GM19468 (cell line): ENCODE measurements around the gene TTLL8.

Source experiments
- ATAC-seq: cut with Tn5 transposase; IDR thresholded peaks from one replicate; pipeline ENCODE4 v1.9.1; 2021; ENCODE audit warnings: mild to moderate bottlenecking, moderate library complexity, moderate number of reproducible peaks; ENCODE audit not compliant: unreplicated experiment; ENCODE audit errors: extremely low read depth

TTLL8 gene

DNA sequence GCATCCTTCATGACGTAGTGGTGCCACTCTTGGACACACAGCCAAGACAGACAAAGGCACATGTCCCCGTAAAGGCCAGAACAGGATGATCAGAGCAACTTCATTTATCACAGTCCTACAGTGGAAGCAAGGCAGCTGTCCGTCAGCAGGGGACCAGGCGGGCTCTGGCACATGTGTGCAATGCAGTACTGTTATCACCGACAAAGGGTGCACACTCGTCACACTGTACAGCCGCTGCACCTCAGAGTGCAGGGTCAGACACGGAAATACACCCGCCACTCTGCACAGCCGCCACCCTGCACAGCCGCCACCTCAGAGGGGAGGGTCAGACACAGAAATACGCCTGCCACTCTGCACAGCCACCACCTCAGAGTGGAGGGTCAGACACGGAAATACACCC, 32.1 kb downstream of the TTLL8 start:
- ATAC-seq = no peak

- ATAC-seq = no peak
Observed at GRCh38 chr22:50022171-50022819, 35.8 kb downstream of the TTLL8 start.

- ATAC-seq = no peak
Observed at GRCh38 chr22:50020606-50021005, 37.5 kb downstream of the TTLL8 start.

DNA sequence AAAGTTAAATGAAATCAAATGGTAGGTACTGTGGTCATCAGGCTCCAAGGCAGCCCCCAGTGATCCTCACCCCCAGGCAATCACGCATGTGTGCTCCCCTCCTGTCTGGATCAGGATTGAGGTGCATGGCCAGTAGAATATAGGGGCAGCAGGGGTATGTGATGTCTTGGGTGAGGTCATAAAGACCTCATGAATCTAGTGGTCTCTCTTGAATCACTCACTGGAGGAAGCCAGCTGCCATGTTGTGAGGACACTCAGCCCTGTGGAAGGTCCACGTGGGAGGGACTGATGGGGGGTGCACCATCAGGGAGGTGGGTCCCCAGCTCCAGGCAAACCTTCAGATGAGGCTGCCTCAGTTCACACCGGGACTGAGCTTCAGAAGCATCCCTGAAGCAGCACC, 38.8 kb downstream of the TTLL8 start:
- no peak for ATAC-seq

GRCh38 chr22:50018608-50019285, 39.4 kb downstream of the TTLL8 start:
- ATAC-seq = no peak

- no peak for ATAC-seq
Observed at GRCh38 chr22:50017701-50018224, 40.3 kb downstream of the TTLL8 start.

DNA sequence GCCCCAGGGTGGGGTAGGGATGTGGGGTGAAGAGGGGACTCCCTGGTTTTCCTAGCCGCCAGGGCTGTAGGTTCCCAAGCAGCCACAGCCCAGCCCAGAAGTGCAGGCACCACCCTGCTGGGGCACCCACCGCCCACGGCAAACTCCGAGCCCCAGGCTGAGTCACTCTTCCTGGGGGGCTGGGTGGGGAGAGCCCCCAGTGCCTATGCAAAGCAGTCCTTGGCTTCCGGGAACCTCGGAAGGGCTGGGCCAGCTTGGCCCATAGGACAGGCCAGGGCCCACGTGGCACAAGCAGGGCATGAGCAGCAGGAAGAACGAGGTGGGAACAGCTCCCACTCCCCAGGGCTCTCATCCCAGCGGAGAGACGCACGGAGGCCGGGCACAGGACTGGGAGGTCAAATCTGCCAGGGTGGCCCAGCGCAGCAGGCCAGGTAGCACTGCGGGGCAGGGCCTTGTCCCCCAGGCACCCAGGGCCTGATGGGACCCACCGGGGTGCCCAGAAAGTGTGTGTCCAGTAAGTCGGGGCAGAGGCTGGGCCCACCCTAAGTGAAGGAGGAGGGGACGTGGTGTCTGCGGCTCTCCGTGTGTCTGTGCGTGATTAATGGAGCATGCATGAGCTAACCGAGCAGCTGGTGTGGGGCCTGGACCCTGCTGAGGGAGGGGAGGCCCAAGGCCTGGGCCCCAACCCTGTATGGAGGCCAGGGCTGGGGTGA, 41.0 kb downstream of the TTLL8 start:
- ATAC-seq = no peak

DNA sequence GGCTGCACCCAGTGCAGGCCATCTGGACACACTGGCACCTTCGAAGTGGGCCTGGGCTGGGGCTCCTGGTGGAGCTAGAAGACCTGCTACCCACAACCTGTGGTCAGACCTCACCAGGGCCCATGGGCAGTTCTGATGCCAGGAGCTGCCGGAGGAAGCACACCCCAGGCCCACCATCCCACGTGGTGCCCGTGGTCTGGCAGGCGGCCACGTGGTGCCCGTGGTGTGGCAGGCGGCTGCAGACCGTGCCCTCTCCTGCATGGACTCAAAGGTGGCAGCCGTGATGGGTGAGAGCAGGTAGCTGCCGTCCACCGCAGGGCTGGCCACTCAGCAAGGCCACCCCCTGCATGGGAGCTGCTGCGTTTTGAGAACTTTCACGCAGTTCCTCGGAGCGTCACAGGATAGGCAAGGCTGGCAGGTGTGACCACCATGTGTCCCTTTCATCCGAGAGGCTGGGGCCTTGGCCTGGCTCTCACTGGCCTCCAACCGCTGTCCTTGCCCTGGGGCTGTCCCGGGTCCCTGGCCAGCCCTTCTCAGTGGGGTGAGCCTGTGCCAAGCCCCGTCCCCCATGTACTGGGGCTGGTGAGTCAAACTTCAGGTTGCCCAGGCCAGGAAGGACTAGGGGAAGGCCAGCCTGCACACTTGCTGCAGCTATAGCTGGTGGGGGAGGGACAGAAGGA, 41.6 kb downstream of the TTLL8 start:
- no peak for ATAC-seq

GRCh38 chr22:50015451-50016307, 42.4 kb downstream of the TTLL8 start:
- no peak for ATAC-seq

DNA sequence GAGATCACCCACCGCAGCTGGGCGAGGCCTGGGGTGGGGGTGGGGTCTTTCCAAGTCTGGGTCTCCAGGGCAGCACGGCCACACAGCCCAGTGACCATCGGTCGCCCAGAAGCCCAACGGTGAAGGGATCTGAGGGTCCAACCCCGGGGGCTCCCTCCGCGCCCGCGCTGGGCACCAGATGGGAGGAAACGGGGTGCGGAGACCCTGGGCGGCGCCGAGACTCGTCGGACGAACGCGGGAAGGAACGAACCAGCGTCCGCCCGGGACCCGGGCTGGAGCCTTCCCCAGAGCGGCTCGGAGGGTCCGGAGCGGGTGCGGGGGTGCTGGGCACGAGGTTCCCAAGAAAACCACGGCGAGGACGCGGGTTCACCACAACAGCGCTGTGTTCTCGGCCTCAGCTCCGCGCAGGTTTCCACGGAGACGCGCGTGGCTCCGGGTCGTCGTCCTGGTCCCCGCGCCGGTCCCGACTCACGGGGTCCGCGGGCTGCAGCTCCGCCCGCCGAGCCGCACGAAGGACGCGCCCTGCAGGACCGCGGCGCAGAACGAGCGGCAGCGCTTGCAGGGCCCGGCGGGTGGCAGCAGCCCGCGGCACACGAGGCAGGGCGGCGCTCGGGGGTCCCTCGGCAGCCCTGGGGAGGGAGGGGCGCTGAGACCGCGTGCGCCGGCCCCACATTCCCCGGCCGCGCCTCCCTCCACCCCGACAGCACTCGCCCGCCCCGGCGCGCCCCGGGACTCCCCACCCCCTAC, 43.3 kb downstream of the TTLL8 start:
- ATAC-seq = no peak

- ATAC-seq = no peak
Observed at GRCh38 chr22:50014053-50014501, 44.0 kb downstream of the TTLL8 start.

DNA sequence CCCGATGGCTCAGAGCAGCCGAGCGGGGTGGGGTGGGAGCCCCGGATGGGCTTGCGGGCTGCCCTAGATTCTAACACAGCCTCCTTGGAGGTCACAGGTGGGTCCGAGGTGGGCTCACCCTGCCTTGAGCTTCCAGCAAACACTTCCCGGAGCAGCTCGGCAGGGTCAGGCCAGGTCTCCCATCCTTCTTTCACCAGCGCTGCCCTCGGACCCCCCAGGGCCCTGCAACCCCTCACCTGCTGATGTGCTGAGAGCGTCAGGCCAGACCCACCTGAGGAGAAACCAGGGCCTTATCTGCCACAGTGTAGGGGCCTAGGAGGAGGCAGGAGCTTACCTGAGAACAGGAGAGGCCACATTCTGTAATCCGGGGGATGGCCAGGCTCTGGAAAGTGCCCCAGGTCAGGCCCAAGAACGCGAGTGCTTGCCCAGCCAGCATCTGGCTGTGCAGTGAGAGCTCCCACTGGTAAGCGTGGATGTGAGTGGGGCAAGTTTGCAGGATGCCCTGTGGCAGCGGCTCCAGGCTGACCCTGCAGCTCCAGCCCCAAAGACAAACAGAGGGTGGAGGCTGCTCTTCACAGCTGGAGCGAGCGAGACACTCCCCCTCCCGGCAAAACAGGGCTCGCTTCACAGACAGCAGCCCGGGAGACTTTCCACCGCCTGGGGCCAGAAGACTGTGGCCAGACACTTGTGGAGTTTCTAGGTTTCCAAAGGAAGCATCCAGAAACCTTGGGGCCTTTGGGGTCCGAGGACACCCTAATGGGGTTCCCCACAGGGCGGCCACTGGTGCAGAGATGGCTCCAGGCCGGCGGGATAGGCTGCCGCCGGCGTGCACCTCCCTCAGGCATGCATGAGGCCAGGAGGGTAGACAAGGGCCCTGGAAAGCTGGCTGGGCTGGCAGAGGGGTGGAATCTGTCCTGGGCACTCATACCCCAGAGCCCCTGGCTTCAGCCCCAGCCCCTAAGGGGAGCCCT, 45.6 kb downstream of the TTLL8 start, which contains the start of gene IL17REL:
Gene IL17REL (minus strand): TSS at position 555 of the 971 bp plus-strand sequence. CDS start 119 bp downstream, at position 436.
- no peak for ATAC-seq

DNA sequence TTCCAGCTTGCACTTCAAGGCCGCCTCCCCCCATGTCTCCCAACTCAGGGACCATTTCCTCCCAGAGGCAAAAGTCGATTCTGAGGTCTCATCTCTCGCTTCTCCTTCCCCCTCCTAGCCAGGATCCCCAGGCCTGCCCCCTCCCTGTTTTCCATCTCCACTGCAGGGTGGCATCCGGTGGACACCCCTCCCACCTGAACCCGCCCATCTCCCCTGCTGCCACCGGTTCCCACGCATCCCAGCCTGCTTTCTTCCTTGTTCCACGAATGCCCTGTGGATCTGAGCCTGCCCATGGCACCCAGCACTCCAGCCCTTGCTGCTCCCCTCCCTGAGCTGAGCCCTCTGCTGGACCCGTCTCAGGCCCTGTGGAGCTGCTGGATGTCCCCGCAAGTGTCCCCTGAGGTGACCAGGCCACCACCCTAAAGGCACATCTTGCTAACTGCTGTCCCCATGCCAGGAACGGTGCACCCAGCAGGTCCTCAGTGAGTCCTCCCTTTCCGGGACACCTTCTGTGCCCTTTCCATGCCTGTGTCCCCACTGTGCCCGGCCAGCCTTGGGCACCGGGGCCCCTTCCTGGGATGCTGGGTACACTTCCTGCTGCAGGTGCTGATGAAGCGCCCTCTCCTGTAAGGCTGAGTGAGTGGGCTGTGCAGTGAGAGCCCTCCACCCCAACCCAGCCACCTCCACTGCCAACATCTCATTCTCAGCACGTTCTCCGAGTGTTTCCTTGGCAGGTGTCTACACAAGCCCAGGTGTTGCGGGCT, 46.5 kb downstream of the TTLL8 start:
- ATAC-seq = no peak

GRCh38 chr22:50010676-50011446, 47.2 kb downstream of the TTLL8 start:
- ATAC-seq = no peak

DNA sequence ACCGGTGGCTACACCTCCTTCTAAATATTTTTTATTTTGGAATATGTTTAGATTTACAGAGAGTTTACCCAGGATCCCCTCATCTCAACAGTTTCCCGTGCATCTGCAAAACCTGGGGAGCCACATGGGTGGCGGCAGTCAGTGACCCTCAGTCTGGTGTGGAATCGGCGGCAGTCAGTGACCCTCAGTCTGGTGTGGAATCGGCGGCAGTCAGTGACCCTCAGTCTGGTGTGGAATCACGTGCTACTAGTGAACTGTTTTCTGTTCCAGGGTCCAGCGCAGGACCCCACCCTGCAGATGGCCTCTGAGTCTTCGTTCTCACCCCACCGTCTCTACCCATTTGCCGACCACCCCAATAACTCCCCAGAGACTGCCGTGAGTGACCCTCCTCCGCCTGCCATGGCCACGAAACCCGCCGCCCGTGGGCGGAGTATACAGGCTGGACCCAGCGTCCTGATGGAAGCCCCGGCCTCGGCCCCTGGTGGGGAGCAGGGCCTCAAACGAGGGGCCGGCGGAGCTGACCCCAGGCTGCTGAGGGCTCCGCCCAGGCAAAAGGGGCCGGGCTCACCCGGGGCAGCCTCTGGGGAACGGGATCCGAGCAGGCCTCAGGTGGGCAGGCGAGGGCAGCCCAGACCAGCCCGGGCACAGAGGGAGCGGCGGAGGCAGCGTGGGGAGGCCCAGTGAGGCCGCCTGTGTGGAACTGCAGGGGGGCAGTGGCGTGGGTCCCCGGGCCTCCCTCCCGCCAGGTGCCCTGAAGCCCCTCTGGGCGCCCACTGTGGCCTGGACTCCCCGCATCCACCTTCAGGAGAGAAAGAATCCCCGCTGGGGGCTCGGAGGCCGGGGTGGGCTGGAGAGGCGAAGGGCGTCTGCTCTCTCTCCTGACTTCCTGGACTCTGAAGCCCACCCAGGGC, 48.1 kb downstream of the TTLL8 start:
- ATAC-seq = no peak
